Choroid plexus epithelial cell (primary cell): ENCODE results near the gene PFN3.

Experiments used
- DNase-seq: peaks from one replicate; pipeline ENCODE4 v3.0.0-alpha.2; 2010; ENCODE audit warnings: low read depth
- H3K4me3 ChIP-seq: 2 replicates; pipeline ENCODE4 v1.5.1; 2011; ENCODE audit warnings: low read depth, mild to moderate bottlenecking, control low read depth, low read length, moderate library complexity
- CTCF ChIP-seq: conservative IDR thresholded peaks from 2 replicates; pipeline ENCODE4 v1.5.1; 2011; ENCODE audit warnings: low read depth, mild to moderate bottlenecking, control low read depth, inconsistent platforms, low read length, moderate library complexity

Gene PFN3

GRCh38 chr5:177446200-177447065 is 46.0 kb upstream of the PFN3 start, which contains the start of gene PRR7:
Gene PRR7, plus strand, starts transcription at chr5:177446814. Its CDS starts 8,254 bp downstream, at chr5:177455068.
- no peak for TF ChIP-seq CTCF
- peak within 1 kb of the TSS; percentile 64 for H3K4me3 ChIP-seq
- peak; percentile 55 for DNase-seq

- peak overlapping the region; percentile 64 for H3K4me3 ChIP-seq
- DNase-seq = no peak
- no peak for TF ChIP-seq CTCF
These were observed 45.4 kb upstream of the PFN3 start for GRCh38 chr5:177445917-177446199.

GRCh38 chr5:177445052-177445916 is 44.8 kb upstream of the PFN3 start:
- no peak overlapping the region for H3K4me3 ChIP-seq
- no peak for TF ChIP-seq CTCF
- DNase-seq = no peak

- no peak for TF ChIP-seq CTCF
- H3K4me3 ChIP-seq = no peak overlapping the region
- DNase-seq = no peak
These were observed 43.9 kb upstream of the PFN3 start for GRCh38 chr5:177444106-177445051.

- no peak overlapping the region for H3K4me3 ChIP-seq
- no peak for DNase-seq
- TF ChIP-seq CTCF = no peak
These were observed 42.9 kb upstream of the PFN3 start for GRCh38 chr5:177443144-177443983.
